CD4-positive, alpha-beta T cell (primary cell): ENCODE data around the gene KCNQ1. TPM values are rescaled to one million over a fixed set of nuclear protein-coding genes. Genes with fewer than 3 reads are reported as not detected.

Source experiments
- ATAC-seq: fragments of 200-7000 bp; cut with Tn5 transposase; one replicate; pipeline ENCODE4 v1.10.0; 2022; ENCODE audit warnings: mild to moderate bottlenecking; ENCODE audit not compliant: poor library complexity
- CTCF ChIA-PET: fragments of 350-600 bp; sonication (Branson Sonifier 250); formaldehyde crosslinking; loops from one replicate; lab custom pipeline; 2021; ENCODE audit warnings: antibody characterized with exemption, inconsistent platforms; lab: Charles Lee
- POLR2A ChIA-PET: fragments of 350-600 bp; sonication (Branson Sonifier 250); formaldehyde crosslinking; loops from one replicate; lab custom pipeline; 2021; ENCODE audit warnings: antibody characterized with exemption, inconsistent platforms; lab: Charles Lee
- DNase-seq, 14 experiments: peaks; one replicate each; pipeline ENCODE4 v3.0.0-alpha.2; 2013 to 2020; ENCODE audit warnings: mixed read lengths in 2 of 14
- H3K27ac ChIP-seq, 2 donors: one replicate each; pipeline versions ENCODE4 v1.5.1 to v1.7.0; 2013; ENCODE audit warnings: low read length in 2 of 2, low read depth in 1 of 2, mild to moderate bottlenecking in 1 of 2
- H3K27me3 ChIP-seq, 2 experiments: 1 replicate in 1 of 2; 2 replicates in 1 of 2; pipeline versions ENCODE4 v1.6.1 to v1.7.0; 2013; ENCODE audit warnings: low read length in 2 of 2, control low read depth in 1 of 2, mild to moderate bottlenecking in 1 of 2, moderate library complexity in 1 of 2; ENCODE audit not compliant: insufficient read depth in 2 of 2, control insufficient read depth in 1 of 2
- H3K36me3 ChIP-seq: one replicate; pipeline ENCODE4 v1.6.1; 2013; ENCODE audit warnings: low read length, control low read depth; ENCODE audit not compliant: insufficient read depth
- H3K4me1 ChIP-seq: one replicate; pipeline ENCODE4 v1.6.1; 2013; ENCODE audit warnings: low read length, control low read depth; ENCODE audit not compliant: insufficient read depth
- H3K4me3 ChIP-seq: one replicate; pipeline ENCODE4 v1.5.1; 2013; ENCODE audit warnings: mild to moderate bottlenecking, low read length, moderate library complexity
- H3K9me3 ChIP-seq, 2 experiments: 1 replicate in 1 of 2; 2 replicates in 1 of 2; pipeline versions ENCODE4 v1.6.1 to v1.7.0; 2013; ENCODE audit warnings: low read length in 2 of 2, mild to moderate bottlenecking in 2 of 2, control low read depth in 1 of 2, moderate library complexity in 1 of 2; ENCODE audit not compliant: control insufficient read depth in 1 of 2, insufficient read depth in 1 of 2
- H3K27ac Mint-ChIP-seq: one replicate; pipeline ENCODE4 v1.8.0; 2020; ENCODE audit warnings: mixed read lengths
- H3K27me3 Mint-ChIP-seq: one replicate; pipeline ENCODE4 v1.8.0; 2021; ENCODE audit warnings: mixed read lengths
- H3K36me3 Mint-ChIP-seq: one replicate; pipeline ENCODE4 v1.8.0; 2021; ENCODE audit warnings: low read depth, mixed read lengths
- H3K4me1 Mint-ChIP-seq: one replicate; pipeline ENCODE4 v1.8.0; 2021; ENCODE audit warnings: low read depth, mixed read lengths
- H3K4me3 Mint-ChIP-seq: one replicate; pipeline ENCODE4 v1.8.0; 2020; ENCODE audit warnings: mild to moderate bottlenecking, mixed read lengths
- H3K9me3 Mint-ChIP-seq: one replicate; pipeline ENCODE4 v1.8.0; 2020; ENCODE audit warnings: mixed read lengths
- CTCF ChIP-seq: fragments of 200-600 bp; IDR thresholded peaks from one replicate; pipeline ENCODE4 v1.8.0; 2022; ENCODE audit warnings: antibody characterized with exemption, mild to moderate bottlenecking
- intact Hi-C, 2 experiments: fragments of 100-400 bp; cut with DNase I in 1 of 2; cut with micrococcal nuclease in 1 of 2; formaldehyde crosslinking; loops; one replicate each; pipeline versions ENCODE4 v1.15.1 to v1.9.0; 2023 to 2025; cut with DNase I, micrococcal nuclease
- total RNA-seq, 174 experiments: library from RNA in 2 of 174; stranded (reverse) in 2 of 174; gene quantifications; one replicate each; pipeline ENCODE4 v1.2.3 and lab custom pipeline; 2021 to 2026

KCNQ1 gene
- total RNA-seq, 2 experiments from 2014 or later, result 31.3 to 33.1 TPM

GRCh38 chr11:2578929-2579270 is 134.1 kb downstream of the KCNQ1 start:
- Mint-ChIP-seq H3K27me3 (no peaks in the 10 kb centered on the region), H3K36me3 (peaks cover 5% of the 10 kb centered on the region), H3K27ac (no peak overlapping the region), H3K9me3 (no peaks in the 10 kb centered on the region), H3K4me3 (no peak overlapping the region), H3K4me1 (no peaks in the 10 kb centered on the region)
- no peak for TF ChIP-seq CTCF
- CTCF ChIA-PET, result no interaction called here
- Histone ChIP-seq H3K36me3 (no peaks in the 10 kb centered on the region), H3K9me3 (no peaks in the 10 kb centered on the region), H3K27me3 (no peaks in the 10 kb centered on the region), H3K4me3 (no peak overlapping the region), H3K27ac (no peak overlapping the region), H3K4me1 (no peaks in the 10 kb centered on the region)
- no peak for DNase-seq
- ATAC-seq, result no peak
- intact Hi-C loops, result loop anchor here in 1 of 2 experiments (10.0 kb wide), 1 partner anchor 146 kb away; no protein-coding TSS in a partner anchor
- POLR2A ChIA-PET, result no interaction called here

GRCh38 chr11:2579315-2580060 is 134.7 kb downstream of the KCNQ1 start:
- H3K4me3 Mint-ChIP-seq, result no peak overlapping the region
- no peaks in the 10 kb centered on the region for H3K9me3 Mint-ChIP-seq
- H3K9me3 ChIP-seq, result no peaks in the 10 kb centered on the region
- H3K27ac ChIP-seq, result no peak overlapping the region
- no peak overlapping the region for H3K4me3 ChIP-seq
- no peaks in the 10 kb centered on the region for H3K27me3 Mint-ChIP-seq
- H3K36me3 ChIP-seq, result no peaks in the 10 kb centered on the region
- no peaks in the 10 kb centered on the region for H3K27me3 ChIP-seq
- H3K4me1 ChIP-seq, result no peaks in the 10 kb centered on the region
- H3K4me1 Mint-ChIP-seq, result no peaks in the 10 kb centered on the region
- DNase-seq, result peak in 1 of 14 experiments; percentile 20
- no peak for ATAC-seq
- CTCF ChIA-PET, result no interaction called here
- TF ChIP-seq CTCF, result no peak
- intact Hi-C loops, result loop anchor here in 1 of 2 experiments (10.0 kb wide), 1 partner anchor 145 kb away; no protein-coding TSS in a partner anchor
- H3K36me3 Mint-ChIP-seq, result peaks cover 5% of the 10 kb centered on the region
- no peak overlapping the region for H3K27ac Mint-ChIP-seq
- POLR2A ChIA-PET, result no interaction called here

GRCh38 chr11:2580061-2580421 is 135.2 kb downstream of the KCNQ1 start:
- no peak for DNase-seq
- Histone ChIP-seq H3K4me1 (no peaks in the 10 kb centered on the region), H3K9me3 (no peaks in the 10 kb centered on the region), H3K4me3 (no peak overlapping the region), H3K27me3 (no peaks in the 10 kb centered on the region), H3K27ac (no peak overlapping the region), H3K36me3 (no peaks in the 10 kb centered on the region)
- ChIA-PET POLR2A (no interaction called here), CTCF (no interaction called here)
- no peak overlapping the region for H3K4me3 Mint-ChIP-seq
- no peak for ATAC-seq
- intact Hi-C loops, result no loop called here
- H3K36me3 Mint-ChIP-seq, result peaks cover 5% of the 10 kb centered on the region
- H3K9me3 Mint-ChIP-seq, result no peaks in the 10 kb centered on the region
- H3K4me1 Mint-ChIP-seq, result no peaks in the 10 kb centered on the region
- H3K27ac Mint-ChIP-seq, result no peak overlapping the region
- TF ChIP-seq CTCF, result no peak
- no peaks in the 10 kb centered on the region for H3K27me3 Mint-ChIP-seq
